ENCODE measurements around the gene ZNF235.

The ZNF235 gene

DNA sequence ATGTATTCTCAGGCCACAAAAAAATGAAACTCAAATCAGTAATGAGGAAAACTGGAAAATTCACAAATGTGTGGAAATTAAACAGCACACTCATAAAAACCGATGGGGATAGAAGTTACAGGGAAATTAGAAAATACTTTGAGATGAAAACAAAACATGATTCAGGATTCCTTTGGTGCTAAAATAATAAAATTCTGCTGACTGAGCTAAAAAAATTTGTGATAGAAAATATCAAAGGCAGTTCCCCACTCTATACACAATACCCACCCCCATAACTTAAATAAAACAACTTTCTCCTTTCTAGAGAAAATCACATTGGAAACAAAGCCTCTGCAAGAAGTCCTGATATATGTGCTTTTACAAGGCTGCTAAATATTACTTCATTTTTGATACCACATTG, 46.7 kb downstream of the ZNF235 start:
- TF ChIP-seq USF1 (IDR thresholded peaks at IDR 0.05) (no peak), NFIC (IDR thresholded peaks at IDR 0.05) (no peak), ZBTB7A (IDR thresholded peaks at IDR 0.05; ENCODE audit: low read depth) (no peak), TAF1 (IDR thresholded peaks at IDR 0.05; ENCODE audit: low read depth) (no peak), EGR1 (IDR thresholded peaks at IDR 0.05) (no peak), YY1 (IDR thresholded peaks at IDR 0.05; ENCODE audit: low read depth) (no peak), TEAD4 (IDR thresholded peaks at IDR 0.05) (no peak), CREB1 (IDR thresholded peaks at IDR 0.05; ENCODE audit: low read depth) (no peak), CEBPB (IDR thresholded peaks at IDR 0.05) (no peak), EP300 (IDR thresholded peaks at IDR 0.05; ENCODE audit: borderline replicate concordance) (no peak), FOXM1 (IDR thresholded peaks at IDR 0.05; ENCODE audit: borderline replicate concordance, low read depth) (no peak), TCF12 (IDR thresholded peaks at IDR 0.05; ENCODE audit: low read depth) (no peak), RAD21 (IDR thresholded peaks at IDR 0.05; ENCODE audit: low read depth) (no peak), MAX (IDR thresholded peaks at IDR 0.05) (no peak)
- TF ChIP-seq, protein P1, sequence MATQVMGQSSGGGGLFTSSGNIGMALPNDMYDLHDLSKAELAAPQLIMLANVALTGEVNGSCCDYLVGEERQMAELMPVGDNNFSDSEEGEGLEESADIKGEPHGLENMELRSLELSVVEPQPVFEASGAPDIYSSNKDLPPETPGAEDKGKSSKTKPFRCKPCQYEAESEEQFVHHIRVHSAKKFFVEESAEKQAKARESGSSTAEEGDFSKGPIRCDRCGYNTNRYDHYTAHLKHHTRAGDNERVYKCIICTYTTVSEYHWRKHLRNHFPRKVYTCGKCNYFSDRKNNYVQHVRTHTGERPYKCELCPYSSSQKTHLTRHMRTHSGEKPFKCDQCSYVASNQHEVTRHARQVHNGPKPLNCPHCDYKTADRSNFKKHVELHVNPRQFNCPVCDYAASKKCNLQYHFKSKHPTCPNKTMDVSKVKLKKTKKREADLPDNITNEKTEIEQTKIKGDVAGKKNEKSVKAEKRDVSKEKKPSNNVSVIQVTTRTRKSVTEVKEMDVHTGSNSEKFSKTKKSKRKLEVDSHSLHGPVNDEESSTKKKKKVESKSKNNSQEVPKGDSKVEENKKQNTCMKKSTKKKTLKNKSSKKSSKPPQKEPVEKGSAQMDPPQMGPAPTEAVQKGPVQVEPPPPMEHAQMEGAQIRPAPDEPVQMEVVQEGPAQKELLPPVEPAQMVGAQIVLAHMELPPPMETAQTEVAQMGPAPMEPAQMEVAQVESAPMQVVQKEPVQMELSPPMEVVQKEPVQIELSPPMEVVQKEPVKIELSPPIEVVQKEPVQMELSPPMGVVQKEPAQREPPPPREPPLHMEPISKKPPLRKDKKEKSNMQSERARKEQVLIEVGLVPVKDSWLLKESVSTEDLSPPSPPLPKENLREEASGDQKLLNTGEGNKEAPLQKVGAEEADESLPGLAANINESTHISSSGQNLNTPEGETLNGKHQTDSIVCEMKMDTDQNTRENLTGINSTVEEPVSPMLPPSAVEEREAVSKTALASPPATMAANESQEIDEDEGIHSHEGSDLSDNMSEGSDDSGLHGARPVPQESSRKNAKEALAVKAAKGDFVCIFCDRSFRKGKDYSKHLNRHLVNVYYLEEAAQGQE (IDR thresholded peaks at IDR 0.05; ENCODE audit: low read depth) = no peak

- TF ChIP-seq, protein P1 (IDR thresholded peaks at IDR 0.05; ENCODE audit: low read depth) = no peak
- TF ChIP-seq CREB1 (IDR thresholded peaks at IDR 0.05; ENCODE audit: low read depth) (no peak), TAF1 (IDR thresholded peaks at IDR 0.05; ENCODE audit: low read depth) (no peak), EGR1 (IDR thresholded peaks at IDR 0.05) (no peak), NFIC (IDR thresholded peaks at IDR 0.05) (no peak), RAD21 (IDR thresholded peaks at IDR 0.05; ENCODE audit: low read depth) (no peak), TEAD4 (IDR thresholded peaks at IDR 0.05) (no peak), USF1 (IDR thresholded peaks at IDR 0.05) (no peak), CEBPB (IDR thresholded peaks at IDR 0.05) (no peak), MAX (IDR thresholded peaks at IDR 0.05) (no peak)
Observed at GRCh38 chr19:44255705-44256411, 49.0 kb downstream of the ZNF235 start.

GRCh38 chr19:44254496-44254895, 50.3 kb downstream of the ZNF235 start:
- no peak for TF ChIP-seq CREB1 (IDR thresholded peaks at IDR 0.05; ENCODE audit: low read depth)
- no peak for TF ChIP-seq CEBPB (IDR thresholded peaks at IDR 0.05)
- TF ChIP-seq YY1 (IDR thresholded peaks at IDR 0.05; ENCODE audit: low read depth) = no peak
- TF ChIP-seq RAD21 (IDR thresholded peaks at IDR 0.05; ENCODE audit: low read depth) = no peak
- no peak for TF ChIP-seq TEAD4 (IDR thresholded peaks at IDR 0.05)
- no peak for TF ChIP-seq TCF12 (IDR thresholded peaks at IDR 0.05; ENCODE audit: low read depth)
- TF ChIP-seq USF1 (IDR thresholded peaks at IDR 0.05) = no peak
- TF ChIP-seq MAX (IDR thresholded peaks at IDR 0.05) = no peak
- TF ChIP-seq ZBTB7A (IDR thresholded peaks at IDR 0.05; ENCODE audit: low read depth) = no peak
- TF ChIP-seq, protein P1 (IDR thresholded peaks at IDR 0.05; ENCODE audit: low read depth) = no peak
- TF ChIP-seq NFIC (IDR thresholded peaks at IDR 0.05) = no peak
- no peak for TF ChIP-seq EP300 (IDR thresholded peaks at IDR 0.05; ENCODE audit: borderline replicate concordance)

DNA sequence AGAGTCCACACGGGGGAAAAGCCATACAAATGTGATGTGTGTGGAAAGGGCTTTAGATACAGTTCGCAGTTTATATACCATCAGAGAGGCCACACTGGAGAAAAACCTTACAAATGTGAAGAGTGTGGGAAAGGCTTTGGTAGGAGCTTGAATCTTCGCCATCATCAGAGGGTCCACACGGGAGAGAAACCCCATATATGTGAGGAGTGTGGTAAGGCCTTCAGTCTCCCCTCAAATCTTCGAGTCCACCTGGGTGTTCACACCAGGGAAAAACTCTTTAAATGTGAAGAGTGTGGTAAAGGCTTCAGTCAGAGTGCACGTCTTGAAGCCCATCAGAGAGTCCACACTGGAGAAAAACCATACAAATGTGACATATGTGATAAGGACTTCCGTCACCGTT, 68.4 kb downstream of the ZNF235 start:
- TF ChIP-seq MAX (IDR thresholded peaks at IDR 0.05) (no peak), TAF1 (IDR thresholded peaks at IDR 0.05; ENCODE audit: low read depth) (no peak), USF1 (IDR thresholded peaks at IDR 0.05) (no peak), CEBPB (IDR thresholded peaks at IDR 0.05) (no peak), EGR1 (IDR thresholded peaks at IDR 0.05) (no peak), RAD21 (IDR thresholded peaks at IDR 0.05; ENCODE audit: low read depth) (no peak), YY1 (IDR thresholded peaks at IDR 0.05; ENCODE audit: low read depth) (no peak), FOXM1 (IDR thresholded peaks at IDR 0.05; ENCODE audit: borderline replicate concordance, low read depth) (no peak), EP300 (IDR thresholded peaks at IDR 0.05; ENCODE audit: borderline replicate concordance) (no peak), CREB1 (IDR thresholded peaks at IDR 0.05; ENCODE audit: low read depth) (no peak)

Measured in Ishikawa (cell line).